ENCODE measurements around the gene CYB5D1.

DNA sequence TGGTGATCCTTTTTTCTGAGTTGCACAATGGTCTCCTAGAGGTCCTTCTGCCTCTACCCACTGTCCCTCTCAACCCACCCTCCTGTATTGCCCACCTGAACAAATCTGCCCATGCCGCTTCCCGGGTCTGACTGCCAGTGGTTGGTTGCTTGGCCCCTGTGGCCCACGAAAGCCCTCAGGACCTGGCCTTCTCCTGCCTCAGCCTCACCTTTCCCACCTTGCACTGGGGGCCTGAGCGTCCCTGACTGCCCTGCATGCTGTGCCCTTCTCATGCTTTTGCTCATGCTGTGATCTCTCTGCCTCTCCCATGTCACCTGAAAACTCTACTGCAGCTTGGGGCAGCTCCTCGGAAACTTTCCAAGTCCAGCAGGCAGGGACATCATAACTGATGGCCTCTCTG, 37.6 kb upstream of the CYB5D1 start:
- no peak for TF ChIP-seq POLR2A (IDR thresholded peaks at IDR 0.05)
- TF ChIP-seq, protein P1, sequence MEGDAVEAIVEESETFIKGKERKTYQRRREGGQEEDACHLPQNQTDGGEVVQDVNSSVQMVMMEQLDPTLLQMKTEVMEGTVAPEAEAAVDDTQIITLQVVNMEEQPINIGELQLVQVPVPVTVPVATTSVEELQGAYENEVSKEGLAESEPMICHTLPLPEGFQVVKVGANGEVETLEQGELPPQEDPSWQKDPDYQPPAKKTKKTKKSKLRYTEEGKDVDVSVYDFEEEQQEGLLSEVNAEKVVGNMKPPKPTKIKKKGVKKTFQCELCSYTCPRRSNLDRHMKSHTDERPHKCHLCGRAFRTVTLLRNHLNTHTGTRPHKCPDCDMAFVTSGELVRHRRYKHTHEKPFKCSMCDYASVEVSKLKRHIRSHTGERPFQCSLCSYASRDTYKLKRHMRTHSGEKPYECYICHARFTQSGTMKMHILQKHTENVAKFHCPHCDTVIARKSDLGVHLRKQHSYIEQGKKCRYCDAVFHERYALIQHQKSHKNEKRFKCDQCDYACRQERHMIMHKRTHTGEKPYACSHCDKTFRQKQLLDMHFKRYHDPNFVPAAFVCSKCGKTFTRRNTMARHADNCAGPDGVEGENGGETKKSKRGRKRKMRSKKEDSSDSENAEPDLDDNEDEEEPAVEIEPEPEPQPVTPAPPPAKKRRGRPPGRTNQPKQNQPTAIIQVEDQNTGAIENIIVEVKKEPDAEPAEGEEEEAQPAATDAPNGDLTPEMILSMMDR (IDR thresholded peaks at IDR 0.05) = no peak
